OCI-LY7 (cell line): ENCODE measurements around the gene CCDC15. TPM values are rescaled to one million over a fixed set of nuclear protein-coding genes. Genes with fewer than 3 reads are reported as not detected.
"Not testable (repeated sequence)": the region's sequence is repeated elsewhere in the genome, so short reads cannot be mapped to it uniquely, and the experiment has no call there.

ENCODE experiments used
- BruUV-seq: library from RNA; stranded (reverse); fragments of 400-500 nt; replicated peaks from 2 replicates; lab custom pipeline; 2021; lab: Mats Ljungman, UMichigan
- CTCF ChIA-PET: fragments of 300-600 bp; sonication (Branson Sonifier 250); formaldehyde crosslinking; loops from one replicate; lab custom pipeline; 2022; ENCODE audit warnings: antibody characterized with exemption; ENCODE audit not compliant: unreplicated experiment; lab: Charles Lee
- POLR2A ChIA-PET: fragments of 300-600 bp; sonication (Branson Sonifier 250); formaldehyde crosslinking; loops from one replicate; lab custom pipeline; 2022; ENCODE audit warnings: antibody characterized with exemption; lab: Charles Lee
- DNase-seq: peaks from one replicate; pipeline ENCODE4 v3.0.0-alpha.2; 2015; ENCODE audit warnings: low spot score
- H2AFZ ChIP-seq: fragments of 200-600 bp; sonication (generic), shearing (Covaris generic); 2 replicates; pipeline ENCODE4 v1.6.1; 2014; ENCODE audit warnings: mild to moderate bottlenecking, antibody characterized with exemption, low read length, moderate library complexity
- H3K27ac ChIP-seq: fragments of 200-600 bp; sonication (generic); 2 replicates; pipeline ENCODE4 v1.5.1; 2014; ENCODE audit warnings: mixed run types, low read depth, mild to moderate bottlenecking, moderate library complexity, low read length, inconsistent platforms; ENCODE audit not compliant: poor library complexity, severe bottlenecking
- H3K36me3 ChIP-seq: fragments of 200-600 bp; sonication (generic); 2 replicates; pipeline ENCODE4 v1.6.1; 2014; ENCODE audit warnings: mild to moderate bottlenecking, antibody characterized with exemption, low read length, moderate library complexity, mixed read lengths; ENCODE audit not compliant: insufficient read depth
- H3K4me1 ChIP-seq: fragments of 200-600 bp; sonication (generic); 2 replicates; pipeline ENCODE4 v1.5.1; 2014; ENCODE audit warnings: mild to moderate bottlenecking, low read length; ENCODE audit not compliant: insufficient read depth, poor library complexity, severe bottlenecking
- H3K4me2 ChIP-seq: fragments of 200-600 bp; sonication (generic); 2 replicates; pipeline ENCODE4 v1.6.1; 2014; ENCODE audit warnings: mild to moderate bottlenecking, low read length
- H3K4me3 ChIP-seq: fragments of 200-600 bp; sonication (generic); 2 replicates; pipeline ENCODE4 v1.5.1; 2014; ENCODE audit warnings: mild to moderate bottlenecking, low read depth, low read length; ENCODE audit not compliant: poor library complexity, severe bottlenecking
- H3K79me2 ChIP-seq: fragments of 200-600 bp; sonication (generic); 2 replicates; pipeline ENCODE4 v1.6.1; 2016; ENCODE audit warnings: low read depth, mild to moderate bottlenecking, low read length, moderate library complexity, mixed read lengths; ENCODE audit not compliant: insufficient read depth
- H3K9me2 ChIP-seq: fragments of 200-600 bp; sonication (generic); 2 replicates; pipeline ENCODE4 v1.6.1; 2016; ENCODE audit warnings: mild to moderate bottlenecking, low read length, mixed read lengths; ENCODE audit not compliant: insufficient read depth
- H3K9me3 ChIP-seq: fragments of 200-600 bp; sonication (generic); 2 replicates; pipeline ENCODE4 v1.6.1; 2014; ENCODE audit warnings: mild to moderate bottlenecking, mixed run types, low read length, mixed read lengths
- H4K20me1 ChIP-seq: fragments of 200-600 bp; sonication (generic); 2 replicates; pipeline ENCODE4 v1.6.1; 2014; ENCODE audit warnings: mild to moderate bottlenecking, antibody characterized with exemption, low read length, moderate library complexity, mixed read lengths; ENCODE audit not compliant: insufficient read depth
- EZH2phosphoT487 ChIP-seq: fragments of 200-600 bp; sonication (generic); IDR thresholded peaks from 2 replicates; pipeline ENCODE4 v1.6.1; 2018; ENCODE audit warnings: low read depth, borderline replicate concordance, mild to moderate bottlenecking, mixed run types, antibody characterized with exemption, low read length, moderate library complexity, mixed read lengths
- intact Hi-C: fragments of 100-400 bp; cut with micrococcal nuclease; formaldehyde crosslinking; loops from one replicate; pipeline ENCODE4 v1.10.0; 2022; ENCODE audit not compliant: unreplicated experiment
- total RNA-seq, 2 experiments: library from RNA; depleted of rRNA in 1 of 2; stranded (reverse); fragments of >200 nt in 1 of 2; shearing (Covaris generic) in 1 of 2; gene quantifications; 2 replicates each; pipeline ENCODE4 v1.2.3, GENCODE V29; 2014 to 2022
- TF ChIP-seq, protein P1 (sequence below): fragments of 200-600 bp; sonication (generic); conservative IDR thresholded peaks from 2 replicates; pipeline ENCODE4 v1.5.1; 2014; ENCODE audit warnings: mild to moderate bottlenecking, antibody characterized with exemption, low read length, moderate library complexity, mixed read lengths

Gene CCDC15
- total RNA-seq, 2 experiments from 2014 or later: 9.6 to 10.6 TPM

DNA sequence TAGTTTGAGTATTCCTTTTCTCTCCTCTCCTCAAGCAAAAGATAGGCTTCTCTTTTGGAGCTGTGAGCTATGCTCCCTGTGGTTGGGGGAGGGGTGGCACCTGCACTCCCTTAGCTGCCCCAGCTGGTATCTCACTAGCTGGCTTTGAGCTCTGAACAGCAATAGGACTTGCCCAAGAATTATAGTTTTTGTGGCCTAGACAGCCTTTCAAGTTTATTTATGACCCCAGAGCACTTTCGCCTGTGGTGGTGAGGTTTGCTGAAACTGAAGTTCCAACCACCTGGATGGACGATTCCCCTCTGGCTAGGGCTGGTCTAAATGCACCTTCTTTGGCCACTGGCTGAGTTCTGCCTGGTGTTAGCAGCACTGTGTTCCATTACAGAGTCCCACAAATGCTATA lies 72.0 kb downstream of the CCDC15 start:
- Histone ChIP-seq H3K4me3 (no peak overlapping the region), H3K79me2 (no peaks in the 10 kb centered on the region), H2AFZ (no peak overlapping the region), H3K9me3 (no peaks in the 10 kb centered on the region), H4K20me1 (no peaks in the 10 kb centered on the region), H3K9me2 (no peaks in the 10 kb centered on the region), H3K4me1 (no peaks in the 10 kb centered on the region), H3K36me3 (no peaks in the 10 kb centered on the region), H3K4me2 (no peak overlapping the region), H3K27ac (no peak overlapping the region)
- no peak for DNase-seq
- ChIA-PET CTCF (no interaction called here), POLR2A (interaction anchor here (0.7 kb wide), 1 partner anchor 99 kb away, joined by 5 read pairs; no protein-coding TSS in a partner anchor)
- BruUV-seq: no TSS peak
- intact Hi-C loops: no loop called here
- TF ChIP-seq, protein P1, sequence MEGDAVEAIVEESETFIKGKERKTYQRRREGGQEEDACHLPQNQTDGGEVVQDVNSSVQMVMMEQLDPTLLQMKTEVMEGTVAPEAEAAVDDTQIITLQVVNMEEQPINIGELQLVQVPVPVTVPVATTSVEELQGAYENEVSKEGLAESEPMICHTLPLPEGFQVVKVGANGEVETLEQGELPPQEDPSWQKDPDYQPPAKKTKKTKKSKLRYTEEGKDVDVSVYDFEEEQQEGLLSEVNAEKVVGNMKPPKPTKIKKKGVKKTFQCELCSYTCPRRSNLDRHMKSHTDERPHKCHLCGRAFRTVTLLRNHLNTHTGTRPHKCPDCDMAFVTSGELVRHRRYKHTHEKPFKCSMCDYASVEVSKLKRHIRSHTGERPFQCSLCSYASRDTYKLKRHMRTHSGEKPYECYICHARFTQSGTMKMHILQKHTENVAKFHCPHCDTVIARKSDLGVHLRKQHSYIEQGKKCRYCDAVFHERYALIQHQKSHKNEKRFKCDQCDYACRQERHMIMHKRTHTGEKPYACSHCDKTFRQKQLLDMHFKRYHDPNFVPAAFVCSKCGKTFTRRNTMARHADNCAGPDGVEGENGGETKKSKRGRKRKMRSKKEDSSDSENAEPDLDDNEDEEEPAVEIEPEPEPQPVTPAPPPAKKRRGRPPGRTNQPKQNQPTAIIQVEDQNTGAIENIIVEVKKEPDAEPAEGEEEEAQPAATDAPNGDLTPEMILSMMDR: no peak
- no peak for TF ChIP-seq EZH2phosphoT487

- H4K20me1 ChIP-seq, H3K4me3 ChIP-seq, DNase-seq, H3K27ac ChIP-seq, POLR2A ChIA-PET, H3K9me3 ChIP-seq, intact Hi-C loops, H3K4me2 ChIP-seq, H3K79me2 ChIP-seq, H3K36me3 ChIP-seq, H3K9me2 ChIP-seq, BruUV-seq, CTCF ChIA-PET, H3K4me1 ChIP-seq, H2AFZ ChIP-seq: not testable (repeated sequence)
Observed at GRCh38 chr11:125029431-125029830, 75.4 kb downstream of the CCDC15 start.

- TF ChIP-seq EZH2phosphoT487: no peak
- TF ChIP-seq, protein P1: no peak
- Histone ChIP-seq H3K9me2 (no peaks in the 10 kb centered on the region), H3K4me3 (no peak overlapping the region), H3K27ac (no peak overlapping the region), H3K9me3 (no peaks in the 10 kb centered on the region), H3K79me2 (no peaks in the 10 kb centered on the region), H3K36me3 (peaks cover 7% of the 10 kb centered on the region; the same call in 1 of the 2 replicates), H3K4me1 (no peaks in the 10 kb centered on the region), H2AFZ (no peak overlapping the region), H3K4me2 (no peak overlapping the region), H4K20me1 (no peaks in the 10 kb centered on the region)
- intact Hi-C loops: no loop called here
- POLR2A ChIA-PET: no interaction called here
- no peak for DNase-seq
- CTCF ChIA-PET: no interaction called here
- BruUV-seq: no TSS peak
Observed at GRCh38 chr11:125036933-125037332, 82.9 kb downstream of the CCDC15 start.
